K562 (cell line): Measurements from ENCODE around the gene VSTM5. TPM values are rescaled to one million over a fixed set of nuclear protein-coding genes. Genes with fewer than 3 reads are reported as not detected.
A peak's percentile ranks its signal among the peaks of the same experiment; 100 is the strongest.

Experiments used
- ARID1B ChIP-seq: fragments of 450-650 bp; IDR thresholded peaks from 2 replicates; pipeline ENCODE4 v1.6.1; 2016; ENCODE audit warnings: antibody characterized with exemption, mild to moderate bottlenecking, inconsistent platforms
- CBFA2T3 ChIP-seq: fragments of 450-650 bp; IDR thresholded peaks from 2 replicates; pipeline ENCODE4 v1.6.1; 2017
- CCAR2 ChIP-seq: fragments of 200-400 bp; formaldehyde crosslinking; IDR thresholded peaks from 2 replicates; pipeline ENCODE4 v1.6.1; 2017; ENCODE audit warnings: mild to moderate bottlenecking, low read depth, low read length
- KDM1A ChIP-seq, 2 experiments: fragments of 450-650 bp; IDR thresholded peaks; 2 replicates each; pipeline ENCODE4 v1.6.1; 2016; ENCODE audit warnings: mild to moderate bottlenecking in 2 of 2
- LCOR ChIP-seq: sonication (generic); formaldehyde crosslinking; IDR thresholded peaks from 2 replicates; pipeline ENCODE4 v1.8.0; 2022; ENCODE audit warnings: mild to moderate bottlenecking, missing genetic modification reagents
- MEF2A ChIP-seq: IDR thresholded peaks from 2 replicates; pipeline ENCODE4 v1.6.1; 2011; ENCODE audit warnings: low read depth, mild to moderate bottlenecking, low read length, moderate library complexity; ENCODE audit not compliant: control insufficient read depth
- NBN ChIP-seq: fragments of 450-650 bp; IDR thresholded peaks from 2 replicates; pipeline ENCODE4 v1.6.1; 2016; ENCODE audit warnings: low read depth, mild to moderate bottlenecking
- RB1 ChIP-seq: fragments of 450-650 bp; IDR thresholded peaks from 2 replicates; pipeline ENCODE4 v1.6.1; 2017; ENCODE audit warnings: low read depth, mild to moderate bottlenecking
- RBBP5 ChIP-seq: fragments of 200-600 bp; sonication (generic); IDR thresholded peaks from 2 replicates; pipeline ENCODE4 v1.6.1; 2012; ENCODE audit warnings: borderline replicate concordance, mild to moderate bottlenecking, low read length, control low read depth, inconsistent platforms; ENCODE audit not compliant: insufficient read depth, poor library complexity, severe bottlenecking
- SMAD3 ChIP-seq: fragments of 450-650 bp; formaldehyde crosslinking; conservative IDR thresholded peaks from 2 replicates; pipeline ENCODE4 v1.4.0; 2020; ENCODE audit warnings: mild to moderate bottlenecking
- SMAD4 ChIP-seq: fragments of 250-450 bp; sonication (Bioruptor Pico); conservative IDR thresholded peaks from 2 replicates; pipeline ENCODE4 v1.8.0; 2021; ENCODE audit warnings: inconsistent platforms, mild to moderate bottlenecking, moderate library complexity
- TARDBP ChIP-seq: fragments of 450-650 bp; IDR thresholded peaks from 2 replicates; pipeline ENCODE4 v1.6.1; 2016
- ZFP30 ChIP-seq: fragments of 250-450 bp; sonication (Bioruptor Pico); IDR thresholded peaks from 2 replicates; pipeline ENCODE4 v1.8.0; 2022; ENCODE audit warnings: moderate library complexity, mild to moderate bottlenecking, inconsistent platforms, borderline replicate concordance
- ZNF589 ChIP-seq: fragments of 200-800 bp; sonication (Bioruptor generic); IDR thresholded peaks from 2 replicates; pipeline ENCODE4 v1.6.1; 2016; ENCODE audit warnings: low read depth, missing genetic modification characterization, missing compliant biosample characterization
- polyA plus RNA-seq, 8 experiments: library from polyadenylated mRNA; depleted of rRNA in 4 of 8; stranded (reverse) in 5 of 8; unstranded in 3 of 8; fragments of >200 nt; fragmentation: Nextera tagmentation in 2 of 8; fragmentation: Illumina TruSeq in 1 of 8; extraction: Ambion mirVana in 2 of 8; extraction: Trizol in 1 of 8; gene quantifications; 2 replicates each; pipeline versions ENCODE4 v1.2.1 to v1.2.3, GENCODE V29; 2011 to 2014; ENCODE audit warnings: inconsistent platforms in 1 of 8, missing spikeins in 1 of 8
- total RNA-seq, 7 experiments: library from RNA; depleted of rRNA in 6 of 7; stranded (reverse); fragments of >200 nt in 6 of 7; fragmentation: Illumina TruSeq in 2 of 7; extraction: Trizol in 2 of 7; gene quantifications; 2 replicates each; pipeline versions ENCODE4 v1.2.1 to v1.2.3, GENCODE V29; 2011 to 2021; ENCODE audit warnings: low replicate concordance in 1 of 7
- TF ChIP-seq, protein P1 (sequence below): fragments of 250-450 bp; sonication (Bioruptor Pico); IDR thresholded peaks from 2 replicates; pipeline ENCODE4 v1.4.0; 2020; ENCODE audit warnings: mild to moderate bottlenecking, moderate library complexity
- TF ChIP-seq, protein P2 (sequence below): fragments of 450-650 bp; IDR thresholded peaks from 2 replicates; pipeline ENCODE4 v1.7.1; 2018; ENCODE audit warnings: mild to moderate bottlenecking, low read depth; ENCODE audit not compliant: partially characterized antibody
- TF ChIP-seq, protein P3 (sequence below), 2 experiments: fragments of 450-650 bp; conservative IDR thresholded peaks; 2 replicates each; pipeline ENCODE4 v1.6.1; 2017; ENCODE audit warnings: mild to moderate bottlenecking in 2 of 2, moderate library complexity in 2 of 2
- TF ChIP-seq, protein P4 (sequence below): IDR thresholded peaks from 2 replicates; pipeline ENCODE4 v1.6.1; 2011; ENCODE audit not compliant: insufficient read length; ENCODE audit errors: extremely low read depth
- TF ChIP-seq, protein P5 (sequence below): fragments of 450-650 bp; formaldehyde crosslinking; IDR thresholded peaks from 2 replicates; pipeline ENCODE4 v1.4.0; 2020; ENCODE audit warnings: mild to moderate bottlenecking, moderate library complexity

The VSTM5 gene
- total and polyA plus RNA-seq, 9 of the 15 experiments (the other 6 are each of a cell fraction or from before 2014, with no cell fraction given): 0.01 TPM; not detected in 8

DNA sequence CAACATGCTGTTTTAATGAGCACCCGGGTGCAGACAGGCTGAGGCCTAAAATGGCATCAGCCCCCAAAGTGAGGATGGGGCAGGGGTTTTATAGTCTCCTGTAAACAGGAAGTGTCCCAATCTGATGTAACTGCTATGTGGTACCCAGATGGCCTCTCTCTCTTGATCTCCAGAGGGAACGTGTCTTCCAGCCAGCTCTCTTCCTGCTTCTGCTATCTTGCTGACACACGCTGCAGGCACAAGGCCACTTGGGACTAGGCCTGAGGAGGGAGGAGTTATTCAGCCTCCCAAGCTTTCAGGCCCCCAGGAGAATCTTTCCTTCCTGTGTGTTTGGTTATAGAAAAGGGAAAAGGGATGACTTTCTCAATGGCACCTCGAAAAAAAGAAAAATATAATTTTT is 11.4 kb upstream of the VSTM5 start (continued):
- TF ChIP-seq, protein P1, sequence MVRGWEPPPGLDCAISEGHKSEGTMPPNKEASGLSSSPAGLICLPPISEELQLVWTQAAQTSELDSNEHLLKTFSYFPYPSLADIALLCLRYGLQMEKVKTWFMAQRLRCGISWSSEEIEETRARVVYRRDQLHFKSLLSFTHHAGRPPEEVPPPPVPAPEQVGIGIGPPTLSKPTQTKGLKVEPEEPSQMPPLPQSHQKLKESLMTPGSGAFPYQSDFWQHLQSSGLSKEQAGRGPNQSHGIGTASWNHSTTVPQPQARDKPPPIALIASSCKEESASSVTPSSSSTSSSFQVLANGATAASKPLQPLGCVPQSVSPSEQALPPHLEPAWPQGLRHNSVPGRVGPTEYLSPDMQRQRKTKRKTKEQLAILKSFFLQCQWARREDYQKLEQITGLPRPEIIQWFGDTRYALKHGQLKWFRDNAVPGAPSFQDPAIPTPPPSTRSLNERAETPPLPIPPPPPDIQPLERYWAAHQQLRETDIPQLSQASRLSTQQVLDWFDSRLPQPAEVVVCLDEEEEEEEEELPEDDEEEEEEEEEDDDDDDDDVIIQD (CRISPR knock-in tag): no peak
- TF ChIP-seq LCOR: no peak
- TF ChIP-seq, protein P2, sequence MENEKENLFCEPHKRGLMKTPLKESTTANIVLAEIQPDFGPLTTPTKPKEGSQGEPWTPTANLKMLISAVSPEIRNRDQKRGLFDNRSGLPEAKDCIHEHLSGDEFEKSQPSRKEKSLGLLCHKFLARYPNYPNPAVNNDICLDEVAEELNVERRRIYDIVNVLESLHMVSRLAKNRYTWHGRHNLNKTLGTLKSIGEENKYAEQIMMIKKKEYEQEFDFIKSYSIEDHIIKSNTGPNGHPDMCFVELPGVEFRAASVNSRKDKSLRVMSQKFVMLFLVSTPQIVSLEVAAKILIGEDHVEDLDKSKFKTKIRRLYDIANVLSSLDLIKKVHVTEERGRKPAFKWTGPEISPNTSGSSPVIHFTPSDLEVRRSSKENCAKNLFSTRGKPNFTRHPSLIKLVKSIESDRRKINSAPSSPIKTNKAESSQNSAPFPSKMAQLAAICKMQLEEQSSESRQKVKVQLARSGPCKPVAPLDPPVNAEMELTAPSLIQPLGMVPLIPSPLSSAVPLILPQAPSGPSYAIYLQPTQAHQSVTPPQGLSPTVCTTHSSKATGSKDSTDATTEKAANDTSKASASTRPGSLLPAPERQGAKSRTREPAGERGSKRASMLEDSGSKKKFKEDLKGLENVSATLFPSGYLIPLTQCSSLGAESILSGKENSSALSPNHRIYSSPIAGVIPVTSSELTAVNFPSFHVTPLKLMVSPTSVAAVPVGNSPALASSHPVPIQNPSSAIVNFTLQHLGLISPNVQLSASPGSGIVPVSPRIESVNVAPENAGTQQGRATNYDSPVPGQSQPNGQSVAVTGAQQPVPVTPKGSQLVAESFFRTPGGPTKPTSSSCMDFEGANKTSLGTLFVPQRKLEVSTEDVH: no peak
- TF ChIP-seq, protein P3, sequence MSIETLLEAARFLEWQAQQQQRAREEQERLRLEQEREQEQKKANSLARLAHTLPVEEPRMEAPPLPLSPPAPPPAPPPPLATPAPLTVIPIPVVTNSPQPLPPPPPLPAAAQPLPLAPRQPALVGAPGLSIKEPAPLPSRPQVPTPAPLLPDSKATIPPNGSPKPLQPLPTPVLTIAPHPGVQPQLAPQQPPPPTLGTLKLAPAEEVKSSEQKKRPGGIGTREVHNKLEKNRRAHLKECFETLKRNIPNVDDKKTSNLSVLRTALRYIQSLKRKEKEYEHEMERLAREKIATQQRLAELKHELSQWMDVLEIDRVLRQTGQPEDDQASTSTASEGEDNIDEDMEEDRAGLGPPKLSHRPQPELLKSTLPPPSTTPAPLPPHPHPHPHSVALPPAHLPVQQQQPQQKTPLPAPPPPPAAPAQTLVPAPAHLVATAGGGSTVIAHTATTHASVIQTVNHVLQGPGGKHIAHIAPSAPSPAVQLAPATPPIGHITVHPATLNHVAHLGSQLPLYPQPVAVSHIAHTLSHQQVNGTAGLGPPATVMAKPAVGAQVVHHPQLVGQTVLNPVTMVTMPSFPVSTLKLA (conservative IDR thresholded peaks at IDR 0.05): no peak
- TF ChIP-seq, protein P4, sequence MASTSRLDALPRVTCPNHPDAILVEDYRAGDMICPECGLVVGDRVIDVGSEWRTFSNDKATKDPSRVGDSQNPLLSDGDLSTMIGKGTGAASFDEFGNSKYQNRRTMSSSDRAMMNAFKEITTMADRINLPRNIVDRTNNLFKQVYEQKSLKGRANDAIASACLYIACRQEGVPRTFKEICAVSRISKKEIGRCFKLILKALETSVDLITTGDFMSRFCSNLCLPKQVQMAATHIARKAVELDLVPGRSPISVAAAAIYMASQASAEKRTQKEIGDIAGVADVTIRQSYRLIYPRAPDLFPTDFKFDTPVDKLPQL: no peak
- TF ChIP-seq NBN: no peak
- TF ChIP-seq RB1: no peak
- no peak for TF ChIP-seq MEF2A
- TF ChIP-seq ZFP30: no peak
- peak; percentile 32; the same call in 1 of the 2 replicates for TF ChIP-seq ARID1B
- no peak; the same call in 1 of the 2 replicates for TF ChIP-seq SMAD4 (CRISPR knock-in tag)
- no peak for TF ChIP-seq TARDBP
- peak; percentile 30; the same call in 1 of the 2 replicates for TF ChIP-seq CBFA2T3
- TF ChIP-seq, protein P5, sequence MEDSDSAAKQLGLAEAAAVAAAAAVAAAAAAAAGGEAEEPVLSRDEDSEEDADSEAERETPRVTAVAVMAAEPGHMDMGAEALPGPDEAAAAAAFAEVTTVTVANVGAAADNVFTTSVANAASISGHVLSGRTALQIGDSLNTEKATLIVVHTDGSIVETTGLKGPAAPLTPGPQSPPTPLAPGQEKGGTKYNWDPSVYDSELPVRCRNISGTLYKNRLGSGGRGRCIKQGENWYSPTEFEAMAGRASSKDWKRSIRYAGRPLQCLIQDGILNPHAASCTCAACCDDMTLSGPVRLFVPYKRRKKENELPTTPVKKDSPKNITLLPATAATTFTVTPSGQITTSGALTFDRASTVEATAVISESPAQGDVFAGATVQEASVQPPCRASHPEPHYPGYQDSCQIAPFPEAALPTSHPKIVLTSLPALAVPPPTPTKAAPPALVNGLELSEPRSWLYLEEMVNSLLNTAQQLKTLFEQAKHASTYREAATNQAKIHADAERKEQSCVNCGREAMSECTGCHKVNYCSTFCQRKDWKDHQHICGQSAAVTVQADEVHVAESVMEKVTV (CRISPR knock-in tag): no peak
- TF ChIP-seq ZNF589 (CRISPR knock-in tag): peak; percentile 45; the same call in 1 of the 2 replicates
- no peak for TF ChIP-seq SMAD3 (CRISPR knock-in tag)
- no peak for TF ChIP-seq KDM1A (IDR thresholded peaks at IDR 0.05)
- no peak for TF ChIP-seq CCAR2
- TF ChIP-seq RBBP5: no peak
